SK-N-SH (cell line): ENCODE data around the gene PTPRS. TPM values are rescaled to one million over a fixed set of nuclear protein-coding genes. Genes with fewer than 3 reads are reported as not detected.

Experiments
- CTCF ChIA-PET: fragments of 300-600, 350-600 bp; formaldehyde crosslinking; extraction: SDS; loops from one replicate; lab custom pipeline; 2021; lab: Yijun Ruan, JAX
- POLR2A ChIA-PET: fragments of 350-600 bp; sonication (Branson Sonifier 250); formaldehyde crosslinking; extraction: SDS; loops from one replicate; lab custom pipeline; 2020; ENCODE audit warnings: antibody characterized with exemption, inconsistent platforms; lab: Yijun Ruan, JAX
- DNase-seq: peaks from one replicate; pipeline ENCODE4 v3.0.0; 2012
- H2AFZ ChIP-seq: fragments of 200-600 bp; sonication (generic); 2 replicates; pipeline ENCODE4 v1.8.1; 2016; ENCODE audit warnings: antibody characterized with exemption, mild to moderate bottlenecking, low read depth
- H3F3A ChIP-seq: fragments of 200-600 bp; sonication (generic); replicated peaks from 2 replicates; pipeline ENCODE3; 2016; ENCODE audit warnings: antibody characterized with exemption, mild to moderate bottlenecking; ENCODE audit not compliant: insufficient read depth
- H3K27ac ChIP-seq, 2 experiments: fragments of 200-500 bp in 1 of 2; fragments of 200-600 bp in 1 of 2; sonication (Bioruptor generic) in 1 of 2; sonication (generic), shearing (Covaris generic) in 1 of 2; 2 replicates each; pipeline versions ENCODE4 v1.5.1 to v1.6.1; 2014 to 2016; ENCODE audit warnings: low read depth in 2 of 2, inconsistent platforms in 1 of 2, low read length in 1 of 2, mild to moderate bottlenecking in 1 of 2, mixed read lengths in 1 of 2
- H3K27me3 ChIP-seq: fragments of 200-600 bp; sonication (generic), shearing (Covaris generic); 2 replicates; pipeline ENCODE4 v1.6.1; 2016; ENCODE audit warnings: mixed run types; ENCODE audit not compliant: insufficient read depth
- H3K36me3 ChIP-seq, 2 experiments: fragments of 200-500 bp in 1 of 2; fragments of 200-600 bp in 1 of 2; sonication (Bioruptor generic) in 1 of 2; sonication (generic) in 1 of 2; replicated peaks in 1 of 2; 2 replicates each; pipeline versions ENCODE3 to v1.5.1; 2014 to 2016; ENCODE audit warnings: low read length in 1 of 2, mild to moderate bottlenecking in 1 of 2; ENCODE audit not compliant: insufficient read depth in 2 of 2, control insufficient read depth in 1 of 2
- H3K4me1 ChIP-seq, 2 experiments: fragments of 200-500 bp in 1 of 2; fragments of 200-600 bp in 1 of 2; sonication (Bioruptor generic) in 1 of 2; sonication (generic), shearing (Covaris generic) in 1 of 2; 2 replicates each; pipeline versions ENCODE4 v1.5.1 to v1.6.1; 2014 to 2016; ENCODE audit warnings: low read depth in 1 of 2, low read length in 1 of 2, mixed run types in 1 of 2; ENCODE audit not compliant: insufficient read depth in 2 of 2, control insufficient read depth in 1 of 2
- H3K4me2 ChIP-seq: fragments of 200-600 bp; sonication (generic), shearing (Covaris generic); 2 replicates; pipeline ENCODE4 v1.6.1; 2017; ENCODE audit warnings: mixed run types
- H3K4me3 ChIP-seq, 2 experiments: fragments of 200-500 bp in 1 of 2; fragments of 200-600 bp in 1 of 2; sonication (Bioruptor generic) in 1 of 2; sonication (generic), shearing (Covaris generic) in 1 of 2; 2 replicates each; pipeline versions ENCODE4 v1.5.1 to v1.8.1; 2014 to 2016; ENCODE audit warnings: low read depth in 2 of 2, inconsistent platforms in 1 of 2, low read length in 1 of 2, mild to moderate bottlenecking in 1 of 2, mixed read lengths in 1 of 2, moderate library complexity in 1 of 2
- H3K79me2 ChIP-seq: fragments of 200-600 bp; sonication (generic); 2 replicates; pipeline ENCODE4 v1.8.1; 2017; ENCODE audit warnings: mild to moderate bottlenecking; ENCODE audit not compliant: insufficient read depth
- H3K9ac ChIP-seq: fragments of 200-600 bp; sonication (generic); 2 replicates; pipeline ENCODE4 v1.6.1; 2017; ENCODE audit warnings: mixed run types
- H3K9me2 ChIP-seq: fragments of 200-600 bp; sonication (generic); 2 replicates; pipeline ENCODE4 v1.6.1; 2017; ENCODE audit warnings: mixed run types
- H3K9me3 ChIP-seq: fragments of 200-600 bp; sonication (generic); 2 replicates; pipeline ENCODE4 v1.6.1; 2017; ENCODE audit warnings: mixed run types, mild to moderate bottlenecking, moderate library complexity
- H4K20me1 ChIP-seq: fragments of 200-600 bp; sonication (generic); 2 replicates; pipeline ENCODE4 v1.6.1; 2017; ENCODE audit warnings: mild to moderate bottlenecking, mixed run types; ENCODE audit not compliant: insufficient read depth
- CHD2 ChIP-seq: fragments of 150-350 bp; IDR thresholded peaks from 2 replicates; pipeline ENCODE4 v1.6.1; 2018; ENCODE audit warnings: low read length; ENCODE audit not compliant: partially characterized antibody
- CTCF ChIP-seq: fragments of 200-600 bp; sonication (generic); IDR thresholded peaks from 2 replicates; pipeline ENCODE4 v1.6.1; 2017; ENCODE audit warnings: antibody characterized with exemption, mild to moderate bottlenecking, moderate library complexity
- EP300 ChIP-seq, 2 experiments: IDR thresholded peaks; 2 replicates each; pipeline versions ENCODE4 v1.4.0 to v1.6.1; 2012; ENCODE audit warnings: borderline replicate concordance in 1 of 2, low read depth in 1 of 2, low read length in 1 of 2
- EZH2phosphoT487 ChIP-seq: fragments of 200-600 bp; sonication (generic); IDR thresholded peaks from 2 replicates; pipeline ENCODE4 v1.6.1; 2017; ENCODE audit warnings: low read depth, mixed run types, mild to moderate bottlenecking, antibody characterized with exemption, moderate library complexity, borderline replicate concordance
- FOSL2 ChIP-seq: IDR thresholded peaks from 2 replicates; pipeline ENCODE4 v1.4.0; 2012; ENCODE audit warnings: low read depth, mild to moderate bottlenecking, moderate library complexity, borderline replicate concordance
- FOXJ3 ChIP-seq: sonication (generic); formaldehyde crosslinking; IDR thresholded peaks from 2 replicates; pipeline ENCODE4 v1.5.1; 2020; ENCODE audit warnings: mild to moderate bottlenecking, missing genetic modification reagents
- FOXM1 ChIP-seq: IDR thresholded peaks from 2 replicates; pipeline ENCODE4 v1.4.0; 2012; ENCODE audit warnings: low read depth, mild to moderate bottlenecking
- JUND ChIP-seq: IDR thresholded peaks from 2 replicates; pipeline ENCODE4 v1.4.0; 2012
- NRF1 ChIP-seq: IDR thresholded peaks from 2 replicates; pipeline ENCODE4 v1.6.1; 2012; ENCODE audit warnings: low read depth, mild to moderate bottlenecking, low read length
- POLR2AphosphoS5 ChIP-seq: IDR thresholded peaks from 2 replicates; pipeline ENCODE4 v1.6.1; 2012; ENCODE audit warnings: low read depth, low read length
- RAD21 ChIP-seq: IDR thresholded peaks from 2 replicates; pipeline ENCODE4 v1.6.1; 2012; ENCODE audit warnings: mild to moderate bottlenecking, low read length
- RCOR1 ChIP-seq: fragments of 150-350 bp; IDR thresholded peaks from 2 replicates; pipeline ENCODE4 v1.6.1; 2017; ENCODE audit warnings: antibody characterized with exemption, low read length
- SIN3A ChIP-seq: IDR thresholded peaks from 2 replicates; pipeline ENCODE4 v1.6.1; 2012; ENCODE audit warnings: low read depth, mild to moderate bottlenecking, low read length, moderate library complexity, borderline replicate concordance
- SMC3 ChIP-seq: IDR thresholded peaks from 2 replicates; pipeline ENCODE4 v1.6.1; 2012; ENCODE audit warnings: low read depth, low read length, improper control_type of control experiment
- TCF12 ChIP-seq: IDR thresholded peaks from 2 replicates; pipeline ENCODE4 v1.4.0; 2012
- TEAD4 ChIP-seq: IDR thresholded peaks from 2 replicates; pipeline ENCODE4 v1.4.0; 2012; ENCODE audit warnings: mild to moderate bottlenecking, borderline replicate concordance; ENCODE audit not compliant: insufficient read depth
- USF2 ChIP-seq: fragments of 150-350 bp; IDR thresholded peaks from 2 replicates; pipeline ENCODE4 v1.6.1; 2017; ENCODE audit warnings: antibody characterized with exemption, low read length, low read depth, borderline replicate concordance
- YY1 ChIP-seq: IDR thresholded peaks from 2 replicates; pipeline ENCODE4 v1.4.0; 2012; ENCODE audit warnings: low read depth, mild to moderate bottlenecking
- WGBS: methylation state at CpG from one replicate; pipeline ENCODE4 v1.1.6; 2017; ENCODE audit warnings: low lambda C conversion rate; 5-methylcytosine and 5-hydroxymethylcytosine counted together
- polyA plus RNA-seq, 3 experiments: library from polyadenylated mRNA; depleted of rRNA; stranded (reverse); fragments of >200 nt; gene quantifications; 2 replicates each; pipeline ENCODE4 v1.2.3, GENCODE V29; 2012
- TF ChIP-seq, protein P1 (sequence below): fragments of 150-350 bp; IDR thresholded peaks from 2 replicates; pipeline ENCODE4 v1.6.1; 2016; ENCODE audit warnings: mild to moderate bottlenecking, low read depth, low read length

Gene PTPRS
- polyA plus RNA-seq, 1 of the 3 experiments (the other 2 are of a cell fraction) = 91.0 TPM

- no peak for TF ChIP-seq SIN3A
- no peak for TF ChIP-seq NRF1
- no peak for TF ChIP-seq FOXJ3 (CRISPR knock-in tag)
- TF ChIP-seq FOXM1 = no peak
- TF ChIP-seq FOSL2 = no peak
- no peak for TF ChIP-seq YY1
- TF ChIP-seq POLR2AphosphoS5 = no peak
- no peak for TF ChIP-seq TEAD4
- TF ChIP-seq RCOR1 = no peak
These were observed 32.1 kb upstream of the PTPRS start (continued) for GRCh38 chr19:5372572-5373200.

- Histone ChIP-seq H3F3A (peaks cover 3% of the 10 kb centered on the region), H3K9me2 (no peaks in the 10 kb centered on the region), H3K4me2 (no peak overlapping the region), H3K4me1 (no peaks in the 10 kb centered on the region), H2AFZ (no peak overlapping the region), H3K9me3 (no peaks in the 10 kb centered on the region), H3K27ac (no peak overlapping the region), H3K27me3 (peaks cover 12% of the 10 kb centered on the region; the same call in 1 of the 2 replicates), H3K9ac (no peak overlapping the region), H3K4me3 (no peak overlapping the region; a peak in 1 of 4 replicates), H4K20me1 (no peaks in the 10 kb centered on the region), H3K79me2 (no peaks in the 10 kb centered on the region), H3K36me3 (no peaks in the 10 kb centered on the region)
- TF ChIP-seq JUND (no peak), SMC3 (peak; percentile 61), TEAD4 (no peak), CHD2 (no peak), EZH2phosphoT487 (no peak), EP300 (IDR thresholded peaks at IDR 0.05; ENCODE audit: borderline replicate concordance in 1 of 2, low read depth in 1 of 2, low read length in 1 of 2) (no peak), FOXM1 (no peak), RCOR1 (no peak), CTCF (peak; percentile 62), TCF12 (no peak), RAD21 (peak; percentile 61), SIN3A (no peak), USF2 (no peak)
- TF ChIP-seq, protein P1, sequence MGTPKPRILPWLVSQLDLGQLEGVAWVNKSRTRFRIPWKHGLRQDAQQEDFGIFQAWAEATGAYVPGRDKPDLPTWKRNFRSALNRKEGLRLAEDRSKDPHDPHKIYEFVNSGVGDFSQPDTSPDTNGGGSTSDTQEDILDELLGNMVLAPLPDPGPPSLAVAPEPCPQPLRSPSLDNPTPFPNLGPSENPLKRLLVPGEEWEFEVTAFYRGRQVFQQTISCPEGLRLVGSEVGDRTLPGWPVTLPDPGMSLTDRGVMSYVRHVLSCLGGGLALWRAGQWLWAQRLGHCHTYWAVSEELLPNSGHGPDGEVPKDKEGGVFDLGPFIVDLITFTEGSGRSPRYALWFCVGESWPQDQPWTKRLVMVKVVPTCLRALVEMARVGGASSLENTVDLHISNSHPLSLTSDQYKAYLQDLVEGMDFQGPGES = no peak
- ChIA-PET POLR2A (no interaction called here), CTCF (no interaction called here)
- DNase-seq = peak; percentile 70
- 21% methylated on average over 8 of the region's 8 CpGs for WGBS
These were observed 29.4 kb upstream of the PTPRS start for GRCh38 chr19:5369962-5370367.
